ENCODE measurements around the gene ABTB2. TPM values are rescaled to one million over a fixed set of nuclear protein-coding genes. Genes with fewer than 3 reads are reported as not detected.

ABTB2 gene
- total RNA-seq, 1 donor from 2014 or later, result 73.0 TPM

- Mint-ChIP-seq H3K36me3 (ENCODE audit: low read depth) (no peaks in the 10 kb centered on the region), H3K4me1 (peaks cover 83% of the 10 kb centered on the region), H3K9me3 (no peaks in the 10 kb centered on the region), H3K27me3 (no peaks in the 10 kb centered on the region), H3K27ac (peak overlapping the region; percentile 92), H3K4me3 (peak overlapping the region; percentile 73)
- intact Hi-C loops (cut with micrococcal nuclease), result loop anchor here (1.0 to 5.0 kb wide), 2 partner anchors 9 to 35 kb away; no protein-coding TSS in a partner anchor
- POLR2A ChIA-PET, result interaction anchor here (1.2 to 7.2 kb wide), 7 partner anchors 9 to 115 kb away, joined by 3 to 96 read pairs (median 22); partner anchors contain the start of gene ABTB2
- DNase-seq, result peak; percentile 30
- TF ChIP-seq CTCF (IDR thresholded peaks at IDR 0.05), result no peak
- ATAC-seq (ENCODE audit: low read depth), result peak; percentile 65
- CTCF ChIA-PET, result interaction anchor here (0.5 to 1.5 kb wide), 4 partner anchors 9 to 190 kb away, joined by 3 read pairs; no protein-coding TSS in a partner anchor
These were observed 115.7 kb downstream of the ABTB2 start for GRCh38 chr11:34242037-34242625.

- H3K36me3 Mint-ChIP-seq (ENCODE audit: low read depth), result no peaks in the 10 kb centered on the region
- DNase-seq (no peak), ATAC-seq (ENCODE audit: low read depth) (no peak)
- peaks cover 85% of the 10 kb centered on the region for H3K4me1 Mint-ChIP-seq
- peak overlapping the region; percentile 69 for H3K4me3 Mint-ChIP-seq
- ChIA-PET CTCF (interaction anchor here (1.1 to 2.9 kb wide), 2 partner anchors 9 to 66 kb away, joined by 3 to 13 read pairs; no protein-coding TSS in a partner anchor), POLR2A (interaction anchor here (0.6 to 7.2 kb wide), 5 partner anchors 8 to 187 kb away, joined by 3 to 96 read pairs (median 22); partner anchors contain the start of gene ABTB2)
- TF ChIP-seq CTCF (IDR thresholded peaks at IDR 0.05), result no peak
- H3K27ac Mint-ChIP-seq, result peak overlapping the region; percentile 92
- no peaks in the 10 kb centered on the region for H3K27me3 Mint-ChIP-seq
- no peaks in the 10 kb centered on the region for H3K9me3 Mint-ChIP-seq
- intact Hi-C loops (cut with micrococcal nuclease), result loop anchor here (5.0 kb wide), 1 partner anchor 33 kb away; no protein-coding TSS in a partner anchor
These were observed 117.7 kb downstream of the ABTB2 start for GRCh38 chr11:34240150-34240494.

DNA sequence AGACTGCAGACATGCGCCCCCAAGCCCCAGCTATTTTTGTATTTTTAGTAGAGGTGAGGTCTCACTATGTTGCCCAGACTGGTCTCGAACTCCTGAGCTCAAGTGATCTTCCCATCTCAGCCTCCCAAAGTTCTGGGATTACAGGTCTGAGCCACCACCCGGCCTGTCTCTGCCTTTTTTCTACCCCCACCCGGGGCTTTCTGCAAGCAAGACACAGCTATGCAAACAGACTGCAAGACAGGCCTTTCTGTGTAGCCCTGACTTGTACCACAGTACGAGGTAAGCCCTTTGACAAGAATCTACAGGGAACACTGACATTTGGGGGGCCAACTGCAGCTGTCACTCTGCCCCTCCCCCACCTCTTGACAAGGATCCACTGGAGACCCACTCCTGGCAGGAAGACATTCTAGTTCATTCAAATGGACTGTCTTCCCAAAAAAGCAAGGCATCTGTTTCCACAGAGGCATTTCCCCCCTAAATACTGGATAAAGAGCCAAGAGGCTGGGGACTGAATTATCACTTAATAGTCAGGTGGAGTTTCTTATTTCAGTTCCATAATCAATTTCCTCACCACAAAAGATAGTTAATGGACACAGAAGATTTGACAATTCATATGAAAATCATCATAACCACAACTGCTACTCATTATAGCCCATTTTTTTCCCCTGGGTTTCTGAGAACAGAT lies 118.2 kb downstream of the ABTB2 start:
- DNase-seq, result no peak
- ChIA-PET CTCF (interaction anchor here (1.0 to 2.9 kb wide), 3 partner anchors 8 to 118 kb away, joined by 3 to 13 read pairs (median 3); partner anchors contain the start of gene ABTB2), POLR2A (interaction anchor here (0.6 to 7.2 kb wide), 6 partner anchors 7 to 186 kb away, joined by 3 to 96 read pairs (median 12); partner anchors contain the start of gene ABTB2)
- no peaks in the 10 kb centered on the region for H3K27me3 Mint-ChIP-seq
- ATAC-seq (ENCODE audit: low read depth), result peak; percentile 22
- intact Hi-C loops (cut with micrococcal nuclease), result loop anchor here (5.0 to 10.0 kb wide), 3 partner anchors 32 to 1655 kb away; partner anchors contain the start of genes EIF3M and FBXO3
- H3K9me3 Mint-ChIP-seq, result no peaks in the 10 kb centered on the region
- H3K4me3 Mint-ChIP-seq, result peak overlapping the region; percentile 69
- no peak for TF ChIP-seq CTCF (IDR thresholded peaks at IDR 0.05)
- H3K36me3 Mint-ChIP-seq (ENCODE audit: low read depth), result no peaks in the 10 kb centered on the region
- H3K27ac Mint-ChIP-seq, result peak overlapping the region; percentile 92
- H3K4me1 Mint-ChIP-seq, result peaks cover 84% of the 10 kb centered on the region

GRCh38 chr11:34238966-34239365 lies 118.8 kb downstream of the ABTB2 start:
- H3K4me3 Mint-ChIP-seq, result no peak overlapping the region
- no peaks in the 10 kb centered on the region for H3K27me3 Mint-ChIP-seq
- intact Hi-C loops (cut with micrococcal nuclease), result loop anchor here (10.0 kb wide), 2 partner anchors 464 to 1654 kb away; partner anchors contain the start of genes EIF3M and FBXO3
- H3K9me3 Mint-ChIP-seq, result no peaks in the 10 kb centered on the region
- peaks cover 84% of the 10 kb centered on the region for H3K4me1 Mint-ChIP-seq
- no peak for ATAC-seq (ENCODE audit: low read depth)
- TF ChIP-seq CTCF (IDR thresholded peaks at IDR 0.05), result no peak
- POLR2A ChIA-PET, result interaction anchor here (0.9 to 7.2 kb wide), 5 partner anchors 6 to 186 kb away, joined by 3 to 96 read pairs (median 22); partner anchors contain the start of gene ABTB2
- CTCF ChIA-PET, result interaction anchor here (1.0 to 2.9 kb wide), 2 partner anchors 65 to 118 kb away, joined by 3 to 13 read pairs; partner anchors contain the start of gene ABTB2
- no peak for DNase-seq
- H3K27ac Mint-ChIP-seq, result no peak overlapping the region
- no peaks in the 10 kb centered on the region for H3K36me3 Mint-ChIP-seq (ENCODE audit: low read depth)

Measured in activated B cell treated with CpG ODN at 0.5 μM for 24 hours (primary cell).